Limb (tissue), 2 donors: Measurements from ENCODE around the gene DGAT2.
A peak's percentile ranks its signal among the peaks of the same experiment; 100 is the strongest.

Experiments
- DNase-seq, 2 donors: peaks; one replicate each; pipeline ENCODE4 v3.0.0-alpha.2; 2016; ENCODE audit errors: extremely low spot score in 2 of 2

DGAT2 gene

DNA sequence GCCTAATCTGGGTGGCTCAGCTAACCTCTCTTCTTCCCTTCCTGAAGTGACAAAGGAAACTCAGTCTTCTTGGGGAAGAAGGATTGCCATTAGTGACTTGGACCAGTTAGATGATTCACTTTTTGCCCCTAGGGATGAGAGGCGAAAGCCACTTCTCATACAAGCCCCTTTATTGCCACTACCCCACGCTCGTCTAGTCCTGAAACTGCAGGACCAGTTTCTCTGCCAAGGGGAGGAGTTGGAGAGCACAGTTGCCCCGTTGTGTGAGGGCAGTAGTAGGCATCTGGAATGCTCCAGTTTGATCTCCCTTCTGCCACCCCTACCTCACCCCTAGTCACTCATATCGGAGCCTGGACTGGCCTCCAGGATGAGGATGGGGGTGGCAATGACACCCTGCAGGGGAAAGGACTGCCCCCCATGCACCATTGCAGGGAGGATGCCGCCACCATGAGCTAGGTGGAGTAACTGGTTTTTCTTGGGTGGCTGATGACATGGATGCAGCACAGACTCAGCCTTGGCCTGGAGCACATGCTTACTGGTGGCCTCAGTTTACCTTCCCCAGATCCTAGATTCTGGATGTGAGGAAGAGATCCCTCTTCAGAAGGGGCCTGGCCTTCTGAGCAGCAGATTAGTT lies 32.3 kb downstream of the DGAT2 start:
- no peak for DNase-seq

DNA sequence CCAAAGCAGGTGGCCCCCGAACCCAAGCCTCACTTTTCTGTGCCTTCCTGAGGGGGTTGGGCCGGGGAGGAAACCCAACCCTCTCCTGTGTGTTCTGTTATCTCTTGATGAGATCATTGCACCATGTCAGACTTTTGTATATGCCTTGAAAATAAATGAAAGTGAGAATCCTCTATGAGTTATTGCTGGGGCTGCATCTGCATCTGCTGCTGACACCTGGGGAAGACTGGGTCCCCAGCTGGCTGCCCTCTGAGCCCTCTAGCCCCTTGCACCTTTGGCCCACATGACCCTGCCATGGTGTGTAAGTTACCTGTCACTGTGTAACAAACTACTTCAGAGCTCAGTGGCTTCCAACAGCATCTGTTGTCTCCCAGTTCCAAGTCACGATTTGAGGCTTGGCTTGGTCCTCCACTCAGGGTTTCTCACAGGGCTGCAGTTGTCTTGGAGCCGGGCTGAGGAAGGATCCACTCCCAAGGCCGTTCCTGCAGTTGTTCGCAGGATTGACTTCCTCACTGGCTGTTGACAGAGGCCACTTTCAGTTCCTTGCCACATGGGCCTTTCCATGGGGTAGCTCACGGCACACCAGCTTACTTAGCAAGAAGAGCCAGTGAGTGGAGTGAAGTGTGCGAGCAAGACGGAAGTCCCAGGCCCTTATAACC lies 32.9 kb downstream of the DGAT2 start:
- DNase-seq: no peak

DNA sequence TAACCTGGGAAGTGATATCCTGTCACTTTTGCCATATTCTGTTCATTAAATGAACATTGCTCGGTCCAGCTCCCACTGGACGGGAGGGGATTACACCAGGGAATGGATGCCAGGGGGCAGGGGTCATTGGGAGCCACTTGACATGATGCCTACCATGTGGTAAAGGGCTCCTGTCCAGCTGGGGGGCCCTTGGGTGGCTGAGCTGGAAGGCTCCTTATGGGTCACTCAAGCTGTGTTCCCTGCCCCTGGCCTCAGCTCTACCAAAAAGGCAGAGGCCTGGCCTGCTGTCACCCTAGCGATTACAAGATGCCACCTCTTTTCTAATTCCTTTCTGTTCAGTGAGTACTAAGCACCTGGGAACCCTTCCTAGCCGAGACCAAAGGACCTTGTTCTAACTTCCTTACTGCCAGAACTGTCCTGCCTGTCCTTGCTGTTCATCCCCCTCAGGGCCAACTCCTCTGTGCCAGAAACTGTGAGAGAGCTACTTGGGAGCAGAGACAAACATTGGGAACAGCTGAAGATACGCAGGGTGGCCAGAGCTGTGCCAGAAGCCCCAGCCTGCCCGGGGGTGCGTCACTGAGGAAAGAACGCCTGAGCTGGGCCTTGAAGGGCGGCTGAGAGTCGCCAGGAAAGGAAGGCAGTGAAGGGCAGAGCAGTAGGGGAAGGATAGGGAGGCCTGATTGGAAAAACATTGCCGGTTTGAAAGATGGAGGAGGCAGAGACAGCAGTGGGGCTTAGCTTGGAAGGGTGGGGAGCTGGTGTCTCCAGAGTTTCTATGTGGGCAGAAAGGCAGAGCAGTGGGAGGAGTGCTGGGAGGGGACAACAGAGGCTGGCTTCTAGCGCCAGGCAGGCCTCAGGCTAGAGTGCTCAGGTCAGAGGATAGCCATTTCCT lies 33.7 kb downstream of the DGAT2 start:
- DNase-seq: no peak

DNA sequence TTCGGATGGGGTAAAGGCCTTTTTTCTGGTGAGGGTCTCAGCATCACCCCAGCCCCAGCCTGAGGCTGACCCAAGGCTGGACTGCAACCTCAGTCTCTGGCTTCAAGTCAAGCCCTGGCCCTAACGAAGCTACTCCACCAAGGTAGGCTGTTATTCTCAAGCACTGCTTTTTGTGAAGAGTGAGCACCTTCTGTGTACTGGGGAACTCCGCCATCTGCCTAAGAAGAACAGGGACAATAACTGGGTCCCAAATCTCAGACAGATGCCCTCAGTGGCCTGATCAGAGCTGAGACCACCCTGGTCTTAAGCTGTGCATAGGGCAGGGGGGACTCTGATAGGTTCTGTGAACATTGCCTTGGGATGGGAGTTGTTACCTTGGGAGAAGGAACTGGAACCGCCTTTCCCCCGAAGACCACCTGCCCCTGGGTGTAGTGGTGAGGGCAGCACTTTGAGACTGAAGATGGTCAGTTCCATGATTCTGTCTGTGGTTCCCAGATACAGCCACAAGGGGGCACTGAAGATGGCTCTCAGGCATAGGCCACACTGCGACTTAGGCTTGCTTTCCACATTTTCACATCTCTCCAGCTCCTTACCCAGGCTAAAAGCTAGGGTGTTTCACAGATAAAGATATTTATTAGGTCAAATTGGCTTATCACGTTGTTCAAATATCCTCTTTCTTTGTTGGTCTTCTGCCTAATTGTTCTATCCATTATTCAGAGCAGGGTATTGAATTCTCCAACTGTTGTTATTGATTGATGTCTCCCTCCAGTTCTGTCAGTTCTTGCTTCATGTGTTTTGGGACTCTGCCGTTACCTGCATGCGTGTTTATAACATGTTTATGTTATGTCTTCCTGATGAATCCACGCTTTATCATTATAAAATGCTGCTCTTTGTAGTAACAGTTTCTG lies 34.6 kb downstream of the DGAT2 start:
- DNase-seq: peak; percentile 70 to 82

DNA sequence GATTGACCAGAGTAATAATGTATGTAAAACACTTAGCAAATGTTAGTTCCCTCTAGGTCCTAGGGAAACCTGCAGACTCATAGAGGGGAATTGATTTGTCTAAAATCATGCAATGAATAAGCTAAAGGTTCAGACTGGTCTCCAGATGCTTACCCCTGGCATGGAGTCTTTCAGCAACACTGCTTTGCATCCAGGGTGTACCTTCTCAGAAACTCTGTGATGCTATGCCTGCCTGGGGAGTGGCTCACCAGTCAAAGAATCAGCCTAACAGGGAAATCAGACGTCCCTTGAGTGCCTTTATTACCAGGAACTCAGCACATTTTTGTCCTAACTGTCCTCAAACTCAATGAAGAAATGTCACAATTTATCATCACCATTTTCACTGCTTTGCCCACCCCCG lies 40.5 kb downstream of the DGAT2 start:
- DNase-seq: no peak

DNA sequence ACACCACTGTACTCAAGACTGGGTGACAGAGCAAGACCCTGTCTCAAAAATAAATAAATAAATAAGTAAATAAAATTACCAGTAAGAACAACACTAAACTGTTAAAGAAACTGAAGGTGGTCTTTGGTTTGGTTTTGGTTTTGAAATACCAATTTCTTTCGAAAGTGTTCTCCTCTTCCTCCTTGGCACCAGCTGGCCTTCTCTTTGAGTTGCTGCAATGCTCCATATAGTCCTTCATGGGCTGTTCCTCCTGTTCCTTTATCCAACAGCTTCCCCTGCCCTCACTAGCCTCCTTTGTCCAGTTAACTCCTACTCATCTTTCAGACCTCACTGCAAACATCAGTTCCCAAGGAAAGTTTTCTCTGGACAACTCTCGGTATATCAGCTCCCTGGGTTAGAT lies 41.4 kb downstream of the DGAT2 start:
- DNase-seq: no peak

DNA sequence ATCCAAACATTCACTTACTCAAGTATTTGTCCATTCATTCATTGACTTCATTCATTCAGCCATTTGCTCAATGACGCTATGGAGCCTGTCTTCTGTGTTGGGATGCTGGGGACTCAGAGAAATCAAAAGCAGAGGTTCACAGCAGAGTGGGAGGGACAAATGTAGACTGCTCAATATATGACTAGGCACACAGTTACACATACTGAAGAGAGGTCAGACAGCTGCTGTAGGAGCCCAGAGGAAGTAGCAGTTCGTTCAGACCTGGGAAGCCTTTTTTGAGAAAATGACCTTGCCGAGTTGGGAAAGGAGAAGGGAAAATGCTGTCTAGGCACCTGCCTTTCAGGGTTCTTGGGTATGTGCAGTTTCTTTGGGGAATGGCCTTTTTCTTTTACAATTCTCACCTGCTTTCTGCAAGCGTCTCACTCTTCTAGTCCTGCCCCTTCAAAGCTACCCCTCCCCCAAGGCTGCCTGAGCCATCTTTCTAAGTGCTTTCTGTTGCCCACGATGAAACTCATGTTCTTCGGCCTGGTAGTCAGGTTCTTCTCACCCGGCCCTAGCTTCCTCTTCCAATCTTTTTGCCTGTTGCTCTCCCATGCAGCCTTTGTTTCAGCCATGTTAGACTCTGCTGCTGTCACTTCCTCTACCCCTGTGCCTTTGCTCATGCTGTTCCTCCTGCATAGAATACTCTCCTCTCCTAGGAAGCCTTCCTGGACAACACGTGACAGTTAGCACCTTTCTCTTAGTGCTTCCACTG lies 42.2 kb downstream of the DGAT2 start:
- DNase-seq: no peak

DNA sequence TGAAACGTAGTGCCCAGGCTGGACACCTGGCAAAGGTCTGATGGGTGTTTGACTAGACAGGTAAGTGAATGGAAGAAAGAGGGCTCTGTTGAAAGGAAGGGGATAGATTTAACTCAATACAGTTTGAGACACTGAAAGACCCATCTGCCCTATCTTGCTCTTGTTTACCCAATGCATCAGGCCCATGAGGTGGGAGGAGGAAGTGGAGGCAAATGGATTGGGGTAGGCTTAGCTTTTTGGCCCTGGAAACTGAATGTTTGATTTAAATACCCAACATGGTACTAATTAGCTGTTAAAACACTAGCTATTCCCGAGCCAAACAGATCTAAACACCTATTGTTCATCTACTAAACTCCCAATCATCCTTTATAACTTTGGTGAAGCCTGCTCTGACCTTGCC lies 42.9 kb downstream of the DGAT2 start:
- DNase-seq: no peak

DNA sequence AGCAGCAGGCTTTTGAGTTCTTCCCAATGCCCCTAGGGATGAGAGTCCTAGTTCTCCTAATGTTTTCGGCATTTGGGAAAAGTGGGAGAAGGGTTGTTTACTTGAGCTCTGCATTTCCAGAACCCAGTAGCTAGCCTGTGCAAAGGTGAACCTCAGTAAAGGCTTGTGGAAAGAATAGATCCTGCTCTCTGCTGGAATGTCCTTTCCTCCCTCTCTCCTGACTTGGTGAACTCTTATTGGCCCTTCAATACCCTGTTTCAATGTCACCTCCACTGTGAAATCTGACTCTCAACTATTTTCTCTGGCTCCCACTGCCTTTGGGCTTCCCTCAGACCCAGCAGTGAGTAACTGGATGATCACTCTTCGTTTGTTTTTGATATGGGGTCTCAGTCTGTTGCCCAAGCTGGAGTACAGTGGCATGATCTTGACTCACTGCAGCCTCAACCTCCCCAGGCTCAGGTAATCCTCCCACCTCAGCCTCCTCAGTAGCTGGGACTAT lies 44.0 kb downstream of the DGAT2 start:
- no peak for DNase-seq

DNA sequence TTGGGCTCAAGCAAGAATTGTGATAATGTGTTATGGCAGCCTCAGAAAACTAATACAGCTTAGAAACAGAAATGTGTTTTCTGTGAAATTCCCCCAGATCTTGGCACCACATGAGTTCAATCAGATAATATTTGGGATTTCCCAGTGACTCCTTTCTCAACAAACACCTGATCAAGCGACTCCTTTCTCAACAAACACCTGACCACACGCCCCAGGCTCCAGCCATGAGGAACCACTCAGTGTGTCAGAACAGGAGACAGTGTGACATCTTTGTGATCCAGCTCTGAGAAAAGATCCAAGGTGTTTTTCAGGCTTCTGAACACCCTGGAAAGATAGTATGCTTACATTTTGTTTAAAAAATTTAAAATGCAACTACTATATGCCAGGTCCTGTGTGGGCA lies 44.5 kb downstream of the DGAT2 start:
- no peak for DNase-seq

DNA sequence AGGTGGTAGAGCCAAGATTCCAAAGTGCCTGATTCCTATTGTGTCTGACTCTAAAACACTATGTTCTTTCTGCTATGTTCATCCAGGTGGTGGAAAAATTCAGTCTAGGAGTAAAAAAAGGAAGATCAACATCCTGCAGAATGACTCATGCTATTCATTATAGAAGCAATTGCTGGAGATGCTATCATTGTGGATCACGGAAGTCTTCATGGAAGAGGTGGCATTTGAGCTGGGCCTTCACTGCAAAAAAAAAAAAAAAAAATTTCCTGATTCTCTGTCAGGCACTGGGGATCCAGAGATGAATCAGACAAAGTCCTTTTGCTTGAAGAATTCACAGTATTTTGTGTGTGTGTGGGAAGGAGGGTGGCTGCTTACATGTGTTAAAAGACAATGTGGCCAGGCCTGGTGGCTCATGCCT lies 45.1 kb downstream of the DGAT2 start:
- no peak for DNase-seq

DNA sequence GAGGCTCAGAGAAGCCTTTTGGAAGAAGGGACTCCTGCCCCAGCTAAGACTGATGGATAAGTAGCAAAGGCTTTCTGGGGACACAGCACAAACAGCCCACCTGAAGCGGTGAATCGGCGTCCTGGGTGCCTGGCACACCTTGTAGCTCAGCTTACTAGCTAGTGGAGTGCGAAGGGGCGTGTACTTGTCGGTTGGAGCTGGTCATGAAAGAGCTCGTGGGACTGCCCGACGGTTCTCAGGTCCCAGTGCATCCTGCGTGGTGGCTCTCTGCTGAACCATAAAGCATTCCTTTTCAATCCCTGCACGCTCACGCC lies 45.7 kb downstream of the DGAT2 start:
- no peak for DNase-seq

DNA sequence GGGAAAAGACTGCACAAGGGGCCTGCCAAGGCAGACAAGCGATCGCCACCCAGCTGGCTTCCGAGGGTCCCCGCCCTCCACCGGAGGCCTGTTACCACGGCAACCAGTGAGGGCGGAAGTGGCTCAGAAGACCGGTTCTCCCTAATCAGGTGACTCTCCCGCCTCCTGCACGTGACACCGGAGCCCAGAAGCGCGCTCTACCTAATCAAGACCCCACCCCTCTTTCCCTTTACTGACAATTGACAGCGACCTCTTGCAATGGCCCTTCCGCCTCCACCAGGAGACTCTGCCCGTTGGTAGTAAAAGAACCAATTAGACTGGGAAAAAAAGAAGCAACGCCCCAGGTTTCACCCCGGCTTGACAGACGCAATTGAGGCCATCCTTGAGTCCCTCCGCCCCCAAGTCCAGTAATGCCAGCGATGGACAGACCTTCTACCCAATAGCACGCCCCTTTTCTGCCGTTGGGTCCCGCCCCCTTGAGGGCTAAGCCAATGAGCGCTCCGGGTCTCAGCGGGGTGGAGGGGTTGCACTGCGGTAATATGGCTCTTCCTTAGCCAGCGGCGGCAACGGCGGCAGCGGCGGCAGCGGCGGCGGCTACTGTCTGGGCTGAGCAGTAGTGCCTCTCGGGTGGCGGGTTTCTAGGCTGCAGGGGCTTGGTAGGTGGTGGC lies 46.2 kb downstream of the DGAT2 start, which contains the start of gene UVRAG:
Gene UVRAG, plus strand, starts transcription at position 534 of the 668 bp plus-strand sequence. CDS start 198 bp downstream, outside the sequence.
- DNase-seq: peak; percentile 99

DNA sequence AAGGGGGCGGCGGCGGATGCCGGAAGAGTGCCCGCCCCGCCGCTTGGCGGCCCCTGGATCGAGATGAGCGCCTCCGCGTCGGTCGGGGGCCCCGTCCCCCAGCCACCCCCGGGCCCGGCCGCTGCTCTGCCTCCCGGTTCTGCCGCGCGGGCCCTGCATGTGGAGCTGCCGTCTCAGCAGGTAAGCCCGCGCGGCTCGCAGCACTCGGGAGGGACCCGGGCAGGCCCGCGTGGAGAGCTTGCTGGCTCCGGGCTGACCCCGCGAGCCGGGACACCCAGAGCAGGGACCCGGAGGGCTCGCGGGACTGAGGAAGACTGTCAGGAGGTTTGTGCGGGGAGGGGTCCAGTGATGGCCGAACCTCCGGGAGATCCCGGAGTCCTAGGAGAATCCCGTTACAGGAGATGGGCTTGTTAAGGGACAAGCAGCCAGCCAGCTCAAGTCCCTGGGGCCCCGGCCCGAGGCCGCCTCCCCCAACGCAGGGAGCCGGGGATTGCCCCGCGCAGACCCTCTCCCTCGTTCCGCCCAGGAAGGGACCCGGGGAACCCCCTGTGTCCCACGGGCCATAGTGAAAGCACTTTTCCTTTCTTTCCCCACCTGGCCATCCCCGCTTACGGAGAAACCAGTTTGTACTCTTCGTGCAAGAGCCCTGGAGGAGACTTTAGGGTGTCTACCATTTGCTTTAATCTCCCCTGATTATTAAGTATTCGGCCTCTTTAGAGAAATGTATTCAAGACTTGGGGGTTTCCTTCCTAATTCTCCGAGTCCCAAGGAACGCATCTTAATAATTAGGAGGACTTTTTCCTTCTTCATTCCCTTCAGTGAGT lies 47.0 kb downstream of the DGAT2 start:
- no peak for DNase-seq

DNA sequence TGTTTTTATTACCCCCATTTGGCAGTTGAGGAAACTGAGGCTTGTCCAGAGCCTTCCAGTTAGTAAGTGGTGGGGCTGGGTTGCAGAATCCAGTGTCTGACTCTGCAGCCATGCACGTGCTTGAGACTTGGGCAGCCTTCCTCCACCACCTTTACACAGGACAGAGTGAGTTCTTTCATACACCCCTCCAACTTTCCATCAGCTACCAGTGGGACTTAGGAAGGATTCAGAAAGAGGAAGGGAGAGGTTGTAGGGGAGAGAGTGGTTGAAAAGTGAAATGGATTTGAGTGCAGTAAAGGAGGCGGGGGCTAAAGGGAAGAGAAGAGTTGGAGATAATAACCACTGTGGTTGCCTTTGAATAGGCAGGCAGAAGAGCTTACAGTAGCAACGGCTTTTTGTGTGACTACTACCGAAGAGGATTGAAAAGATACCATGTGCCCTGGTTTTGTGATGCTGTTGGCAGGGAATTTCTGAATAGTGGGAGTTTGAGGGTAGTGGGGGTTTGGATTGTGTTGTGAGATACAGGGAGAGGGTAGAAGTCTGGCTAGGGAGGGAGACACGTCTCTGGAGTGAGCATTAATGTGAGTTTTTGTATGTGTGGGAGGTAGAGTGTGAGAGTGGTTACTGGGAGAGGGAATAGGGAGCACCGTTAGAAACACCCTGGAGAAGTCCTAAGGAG lies 48.1 kb downstream of the DGAT2 start:
- no peak for DNase-seq

DNA sequence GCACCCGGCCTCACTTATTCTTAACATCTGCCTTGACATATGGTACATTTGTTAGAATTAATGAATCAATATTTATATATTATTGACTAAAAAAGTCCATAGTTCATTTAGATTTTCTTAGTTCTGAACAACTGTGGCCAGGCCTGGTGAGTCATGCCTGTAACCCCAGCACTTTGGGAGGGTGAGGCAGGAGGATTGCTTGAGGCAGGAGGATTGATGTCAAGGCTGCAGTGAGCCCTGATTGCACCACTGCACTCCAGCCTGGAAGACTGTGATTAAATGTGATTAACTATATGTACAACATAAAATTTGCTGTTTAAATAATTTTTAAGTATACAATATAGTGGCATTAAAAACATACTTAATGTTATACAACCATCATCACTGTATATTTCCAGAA lies 52.1 kb downstream of the DGAT2 start:
- no peak for DNase-seq

DNA sequence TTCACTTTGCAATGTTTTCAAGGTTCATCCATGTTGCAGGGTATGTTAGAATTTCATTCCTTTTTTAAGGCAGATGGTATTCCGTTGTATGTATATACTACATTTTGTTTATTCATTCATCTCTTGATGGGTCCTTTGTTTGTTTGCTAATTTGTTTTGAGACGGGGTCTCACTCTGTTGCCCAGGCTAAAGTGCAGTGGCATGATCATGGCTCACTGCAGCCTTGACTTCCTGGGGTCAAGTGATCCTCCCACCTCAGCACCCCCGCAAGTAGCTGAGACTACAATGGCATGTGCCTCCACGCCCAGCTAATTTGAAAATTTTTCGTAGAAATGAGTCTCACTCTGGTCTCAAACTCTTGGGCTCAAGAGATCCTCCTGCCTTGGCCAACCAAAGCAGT lies 52.6 kb downstream of the DGAT2 start:
- DNase-seq: no peak

DNA sequence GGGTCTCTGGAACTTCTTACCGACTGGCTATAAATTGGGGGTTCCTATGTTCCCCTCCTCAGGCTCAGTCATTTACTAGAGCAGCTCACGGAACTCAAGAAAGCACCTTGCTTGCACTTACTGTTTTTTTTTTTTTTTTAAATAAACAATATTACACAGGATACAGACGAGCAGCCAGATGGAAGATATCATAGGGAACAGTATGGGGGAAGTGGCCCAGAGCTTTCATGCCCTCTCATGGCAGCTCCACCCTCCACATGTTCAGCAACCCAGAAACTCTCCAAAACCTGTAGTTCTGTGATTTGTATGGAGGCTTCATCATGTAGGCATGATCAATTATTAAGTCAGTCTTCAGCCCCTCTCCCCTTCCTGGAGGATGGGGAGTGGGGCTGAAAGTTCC lies 54.0 kb downstream of the DGAT2 start:
- DNase-seq: no peak

DNA sequence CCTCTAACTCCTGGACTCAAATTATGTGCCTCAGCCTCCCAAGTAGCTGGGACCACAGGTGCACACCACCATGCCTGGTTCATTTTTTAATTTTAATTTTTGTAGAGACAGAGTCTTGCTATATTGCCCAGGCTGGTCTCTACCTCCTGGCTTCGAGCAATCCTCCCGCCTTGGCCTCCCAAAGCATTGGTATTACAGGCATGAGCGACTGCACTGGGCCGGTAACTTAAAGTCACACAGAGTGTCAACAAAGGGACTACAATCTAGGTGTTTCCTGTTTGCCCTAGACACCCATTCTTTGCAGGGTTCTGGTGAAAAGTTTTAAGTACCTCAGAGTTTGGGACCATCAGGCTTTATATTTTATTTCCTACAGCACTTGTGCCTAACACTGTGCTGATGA lies 54.8 kb downstream of the DGAT2 start:
- DNase-seq: no peak
